ENCODE measurements around the gene WDR45.

The WDR45 gene

GRCh38 chrX:49073601-49074575, 5.8 kb downstream of the WDR45 start, which contains the start of gene PRAF2:
TSS of gene PRAF2 (minus strand) at chrX:49074002. CDS start at chrX:49073987, 15 bp downstream.
- DNase-seq: peak; percentile 96

GRCh38 chrX:49072712-49073095, 7.0 kb downstream of the WDR45 start:
- DNase-seq: peak; percentile 22

- DNase-seq: peak; percentile 14
Measured at GRCh38 chrX:49071877-49072711, 7.6 kb downstream of the WDR45 start.

- DNase-seq: no peak
Measured at GRCh38 chrX:49070988-49071387, 8.7 kb downstream of the WDR45 start.

- DNase-seq: no peak
Measured at GRCh38 chrX:49069038-49069437, 10.6 kb downstream of the WDR45 start.

- no peak for DNase-seq
Measured at GRCh38 chrX:49067285-49068120, 12.2 kb downstream of the WDR45 start.

- DNase-seq: peak; percentile 19
Measured at GRCh38 chrX:49066690-49067089, 13.0 kb downstream of the WDR45 start.

GRCh38 chrX:49066278-49066677, 13.4 kb downstream of the WDR45 start:
- DNase-seq: no peak

- DNase-seq: no peak
Measured at GRCh38 chrX:49064735-49065134, 15.0 kb downstream of the WDR45 start.

GRCh38 chrX:49064303-49064702, 15.4 kb downstream of the WDR45 start:
- no peak for DNase-seq

- no peak for DNase-seq
Measured at GRCh38 chrX:49063715-49064114, 16.0 kb downstream of the WDR45 start.

GRCh38 chrX:49061916-49062315, 17.8 kb downstream of the WDR45 start:
- DNase-seq: no peak

GRCh38 chrX:49061490-49061889, 18.2 kb downstream of the WDR45 start:
- DNase-seq: no peak

- DNase-seq: no peak
Measured at GRCh38 chrX:49060914-49061313, 18.8 kb downstream of the WDR45 start.

- DNase-seq: no peak
Measured at GRCh38 chrX:49059681-49060085, 20.0 kb downstream of the WDR45 start.

- no peak for DNase-seq
Measured at GRCh38 chrX:49059201-49059600, 20.5 kb downstream of the WDR45 start.

- no peak for DNase-seq
Measured at GRCh38 chrX:49058794-49059193, 20.9 kb downstream of the WDR45 start, which contains the start of gene CCDC120. TSS of gene CCDC120 (plus strand) at chrX:49058999. CDS start at chrX:49062042, 3,043 bp downstream.

GRCh38 chrX:49054073-49054762, 25.5 kb downstream of the WDR45 start:
- no peak for DNase-seq

- peak; percentile 95 for DNase-seq
Measured at GRCh38 chrX:49053223-49054072, 26.2 kb downstream of the WDR45 start.

- no peak for DNase-seq
Measured at GRCh38 chrX:49043987-49044281, 35.8 kb downstream of the WDR45 start.

Measured in NCI-H82 (cell line).